ENCODE results near the gene TANC2. TPM values are rescaled to one million over a fixed set of nuclear protein-coding genes. Genes with fewer than 3 reads are reported as not detected.
"Not testable (repeated sequence)": the region's sequence is repeated elsewhere in the genome, so short reads cannot be mapped to it uniquely, and the experiment has no call there.

TANC2 gene
- total RNA-seq, 4 donors from 2014 or later, result 14.3 to 34.3 (median 28.3) TPM

DNA sequence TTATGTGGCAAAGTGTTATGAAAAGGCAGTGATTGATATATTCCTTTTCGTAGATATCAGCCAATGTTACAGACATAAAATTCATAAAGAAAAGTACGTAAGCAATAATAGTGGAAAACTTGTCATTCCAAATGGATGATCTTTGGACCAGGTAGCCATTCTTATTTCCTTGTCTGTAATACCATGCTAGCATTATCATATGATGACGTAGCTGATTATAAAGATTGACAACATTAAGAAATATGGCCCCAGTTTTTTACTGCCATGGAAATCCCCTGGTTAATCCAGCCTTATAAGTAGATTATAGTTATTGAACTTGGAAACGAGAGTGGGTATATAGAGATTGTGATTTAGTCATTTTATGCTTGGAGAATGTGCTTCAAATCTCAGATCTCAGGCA is 8.8 kb downstream of the TANC2 start:
- TF ChIP-seq, protein P1, sequence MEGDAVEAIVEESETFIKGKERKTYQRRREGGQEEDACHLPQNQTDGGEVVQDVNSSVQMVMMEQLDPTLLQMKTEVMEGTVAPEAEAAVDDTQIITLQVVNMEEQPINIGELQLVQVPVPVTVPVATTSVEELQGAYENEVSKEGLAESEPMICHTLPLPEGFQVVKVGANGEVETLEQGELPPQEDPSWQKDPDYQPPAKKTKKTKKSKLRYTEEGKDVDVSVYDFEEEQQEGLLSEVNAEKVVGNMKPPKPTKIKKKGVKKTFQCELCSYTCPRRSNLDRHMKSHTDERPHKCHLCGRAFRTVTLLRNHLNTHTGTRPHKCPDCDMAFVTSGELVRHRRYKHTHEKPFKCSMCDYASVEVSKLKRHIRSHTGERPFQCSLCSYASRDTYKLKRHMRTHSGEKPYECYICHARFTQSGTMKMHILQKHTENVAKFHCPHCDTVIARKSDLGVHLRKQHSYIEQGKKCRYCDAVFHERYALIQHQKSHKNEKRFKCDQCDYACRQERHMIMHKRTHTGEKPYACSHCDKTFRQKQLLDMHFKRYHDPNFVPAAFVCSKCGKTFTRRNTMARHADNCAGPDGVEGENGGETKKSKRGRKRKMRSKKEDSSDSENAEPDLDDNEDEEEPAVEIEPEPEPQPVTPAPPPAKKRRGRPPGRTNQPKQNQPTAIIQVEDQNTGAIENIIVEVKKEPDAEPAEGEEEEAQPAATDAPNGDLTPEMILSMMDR (IDR thresholded peaks at IDR 0.05), result no peak
- no peak for DNase-seq (ENCODE audit: low spot score)
- no peak for ATAC-seq (ENCODE audit: low FRiP score)

GRCh38 chr17:62975206-62975605 is 9.2 kb downstream of the TANC2 start:
- no peak for ATAC-seq (ENCODE audit: low FRiP score)

DNA sequence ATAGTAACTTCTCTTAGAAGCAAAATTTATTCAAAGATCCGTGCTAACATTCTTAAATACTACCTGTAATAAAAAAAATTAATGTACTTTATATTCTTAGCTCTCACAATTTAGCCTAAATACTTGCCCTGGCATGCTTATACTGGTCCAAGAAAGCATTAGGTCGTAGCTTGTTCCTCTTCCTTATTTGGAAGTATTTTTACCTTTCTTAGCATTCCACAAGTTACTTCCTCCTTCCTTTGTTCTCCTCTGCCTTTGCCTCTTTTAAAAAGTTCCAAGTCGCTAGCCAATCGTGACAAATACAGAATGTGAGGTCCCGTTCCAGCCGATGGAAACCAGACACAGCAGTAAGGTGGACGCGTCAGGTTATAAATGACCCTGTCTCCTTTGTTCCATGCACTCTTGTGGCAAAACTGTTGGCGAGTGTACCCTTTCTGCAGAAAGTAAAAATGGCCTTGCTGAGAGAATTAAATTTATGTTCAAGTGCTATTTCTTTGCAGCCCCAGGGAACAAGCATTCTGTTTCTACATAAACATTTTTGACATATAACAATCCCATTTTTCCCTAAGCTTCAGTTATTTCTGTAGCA is 10.7 kb downstream of the TANC2 start:
- not testable (repeated sequence) for DNase-seq (ENCODE audit: low spot score)

More at GRCh38 chr17:62975206-62975605, 9.2 kb downstream of the TANC2 start:
- TF ChIP-seq, protein P1 (IDR thresholded peaks at IDR 0.05), result no peak
- no peak for DNase-seq (ENCODE audit: low spot score)

GRCh38 chr17:62980842-62981241 is 14.8 kb downstream of the TANC2 start:
- ATAC-seq (ENCODE audit: low FRiP score), result no peak
- DNase-seq (ENCODE audit: low spot score), result no peak
- TF ChIP-seq, protein P1 (IDR thresholded peaks at IDR 0.05), result no peak

More for the DNA sequence above, 10.7 kb downstream of the TANC2 start:
- not testable (repeated sequence) for ATAC-seq (ENCODE audit: low FRiP score)

DNA sequence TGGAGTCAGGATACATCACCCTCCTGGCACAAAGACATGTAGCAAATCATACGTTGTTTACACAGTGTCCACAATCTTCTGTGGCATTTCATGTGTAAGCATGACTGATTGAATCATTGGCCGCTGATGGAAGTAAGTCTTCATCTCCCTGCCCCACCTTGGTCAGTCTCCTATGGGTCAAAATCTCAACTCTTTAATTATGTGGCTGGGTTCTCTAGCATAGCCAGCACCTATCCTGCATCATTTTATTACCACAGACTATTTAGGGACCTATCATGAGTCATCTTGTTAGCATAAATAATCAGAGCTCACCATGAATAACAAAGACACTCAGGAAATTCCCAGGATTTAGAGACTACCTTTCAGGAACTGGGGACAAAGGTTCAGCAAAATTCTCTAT is 15.9 kb downstream of the TANC2 start:
- DNase-seq (ENCODE audit: low spot score), result no peak
- no peak for ATAC-seq (ENCODE audit: low FRiP score)
- TF ChIP-seq, protein P1 (IDR thresholded peaks at IDR 0.05), result no peak

GRCh38 chr17:62984801-62985200 is 18.8 kb downstream of the TANC2 start:
- ATAC-seq (ENCODE audit: low FRiP score), result no peak
- TF ChIP-seq, protein P1 (IDR thresholded peaks at IDR 0.05), result no peak
- DNase-seq (ENCODE audit: low spot score), result no peak

DNA sequence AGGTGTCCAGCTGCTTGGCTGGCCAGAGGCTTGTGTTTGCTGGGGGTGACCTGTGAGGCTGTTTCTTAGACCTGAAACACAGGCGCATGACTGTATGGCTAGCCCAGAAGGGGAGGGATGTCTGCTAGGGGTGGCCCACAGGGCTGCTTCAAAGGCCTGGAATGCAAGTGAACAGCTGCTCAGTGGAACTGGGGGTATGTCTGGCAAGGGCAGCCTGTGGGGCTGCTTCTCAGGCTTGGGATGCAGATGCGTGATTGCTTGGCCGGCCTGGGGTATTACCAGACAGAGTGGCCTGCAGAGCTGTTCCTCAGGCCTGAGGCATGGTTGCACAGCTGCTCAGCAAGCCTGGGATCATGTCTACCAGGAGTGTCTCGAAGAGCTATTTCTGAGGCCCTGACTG is 20.5 kb downstream of the TANC2 start:
- DNase-seq (ENCODE audit: low spot score) (no peak), ATAC-seq (ENCODE audit: low FRiP score) (no peak)
- TF ChIP-seq, protein P1 (IDR thresholded peaks at IDR 0.05), result no peak
